Lung (tissue), 12 donors: ENCODE measurements around the gene LRRC40. TPM values are rescaled to one million over a fixed set of nuclear protein-coding genes. Genes with fewer than 3 reads are reported as not detected.
"Not testable (repeated sequence)": the region's sequence is repeated elsewhere in the genome, so short reads cannot be mapped to it uniquely, and the experiment has no call there.

Experiments used
- ATAC-seq: fragments of 200-7000 bp; cut with Tn5 transposase; one replicate; pipeline ENCODE4 v1.9.1; 2020; ENCODE audit warnings: moderate number of reproducible peaks; ENCODE audit not compliant: insufficient read depth, low FRiP score
- DNase-seq, 3 donors: peaks; one replicate each; pipeline ENCODE4 v3.0.0-alpha.2; 2013 to 2017
- H3K27ac ChIP-seq, 2 donors: one replicate each; pipeline ENCODE4 v1.5.1; 2013; ENCODE audit warnings: mild to moderate bottlenecking in 2 of 2, moderate library complexity in 2 of 2, control low read depth in 1 of 2, inconsistent platforms in 1 of 2, low read depth in 1 of 2, low read length in 1 of 2
- H3K27me3 ChIP-seq, 3 donors: one replicate each; pipeline ENCODE4 v1.5.1; 2013; ENCODE audit warnings: low read length in 2 of 3; ENCODE audit not compliant: control insufficient read depth in 3 of 3, insufficient read depth in 3 of 3
- H3K36me3 ChIP-seq, 4 donors: one replicate each; pipeline ENCODE4 v1.5.1; 2013; ENCODE audit warnings: low read length in 4 of 4, mild to moderate bottlenecking in 1 of 4, moderate library complexity in 1 of 4; ENCODE audit not compliant: control insufficient read depth in 4 of 4, insufficient read depth in 4 of 4
- H3K4me1 ChIP-seq, 5 donors: one replicate each; pipeline ENCODE4 v1.5.1; 2013; ENCODE audit warnings: low read length in 5 of 5, mild to moderate bottlenecking in 2 of 5, moderate library complexity in 1 of 5; ENCODE audit not compliant: control insufficient read depth in 5 of 5, insufficient read depth in 5 of 5
- H3K4me3 ChIP-seq: one replicate; pipeline ENCODE4 v1.5.1; 2013; ENCODE audit warnings: mild to moderate bottlenecking, control low read depth, moderate library complexity
- H3K9ac ChIP-seq, 2 donors: one replicate each; pipeline ENCODE4 v1.5.1; 2013; ENCODE audit warnings: low read length in 2 of 2, control low read depth in 1 of 2; ENCODE audit not compliant: insufficient read depth in 1 of 2
- H3K9me3 ChIP-seq, 4 donors: one replicate each; pipeline ENCODE4 v1.5.1; 2013; ENCODE audit warnings: low read length in 3 of 4, mild to moderate bottlenecking in 1 of 4, moderate library complexity in 1 of 4; ENCODE audit not compliant: control insufficient read depth in 4 of 4, insufficient read depth in 3 of 4
- CTCF ChIP-seq: IDR thresholded peaks from 2 replicates; pipeline ENCODE4 v1.5.1; 2012; ENCODE audit warnings: mild to moderate bottlenecking; ENCODE audit errors: control extremely low read depth, extremely low read depth
- WGBS, 2 donors: extraction: QIAGEN DNeasy Blood & Tissue Kit; methylation state at CpG; one replicate each; pipeline ENCODE4 v1.1.7; 2013; 5-methylcytosine and 5-hydroxymethylcytosine counted together
- polyA plus RNA-seq, 2 donors: library from polyadenylated mRNA; stranded (reverse); fragments of 200-250 nt; gene quantifications; one replicate each; pipeline ENCODE4 v1.2.1, GENCODE V29; 2013
- total RNA-seq, 2 donors: library from RNA; depleted of rRNA in 1 of 2; stranded (reverse); fragments of >200 nt in 1 of 2; gene quantifications; one replicate each; pipeline ENCODE4 v1.2.1, GENCODE V29; 2014 to 2021
- donor health status: control.
- donor health status: control.
- donor health status: Bipolar disorder and iron deficiency.
- donor health status: healthy.
- donor health status: DM: yes; HTN: yes; CAD: no.

Gene LRRC40
- total and polyA plus RNA-seq, 4 donors: 7.5 to 24.6 (median 10.6) TPM

DNA sequence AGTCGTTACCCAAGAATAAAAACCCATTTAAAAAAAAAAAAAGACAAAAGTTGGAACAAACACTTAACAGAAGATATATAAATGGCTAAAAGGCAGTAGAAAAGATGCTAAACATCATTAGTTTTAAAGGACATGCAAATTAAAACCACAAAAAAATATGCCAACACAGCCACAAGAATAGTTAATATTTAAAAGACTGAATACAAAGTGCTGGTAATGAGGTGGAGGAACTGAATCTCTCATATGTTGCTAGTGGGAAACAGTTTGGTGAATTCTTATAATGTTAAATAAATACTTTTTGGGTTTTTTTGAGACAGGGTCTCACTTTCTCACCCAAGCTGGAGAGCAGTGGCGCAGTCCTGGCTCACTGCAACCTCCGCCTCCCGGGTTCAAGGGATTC, 10.0 kb downstream of the LRRC40 start:
- Histone ChIP-seq H3K4me3 (no peak overlapping the region), H3K27ac (no peak overlapping the region), H3K9ac (no peak overlapping the region), H3K36me3 (peaks cover 0 to 2% (median 0%) of the 10 kb centered on the region in 4 donors), H3K4me1 (no peaks in the 10 kb centered on the region), H3K9me3 (peaks cover 0 to 4% (median 0%) of the 10 kb centered on the region in 4 donors), H3K27me3 (no peaks in the 10 kb centered on the region)
- TF ChIP-seq CTCF: no peak
- ATAC-seq (no peak), DNase-seq (no peak)
- 95% methylated on average over 4 of the region's 4 CpGs for WGBS, 2 donors

DNA sequence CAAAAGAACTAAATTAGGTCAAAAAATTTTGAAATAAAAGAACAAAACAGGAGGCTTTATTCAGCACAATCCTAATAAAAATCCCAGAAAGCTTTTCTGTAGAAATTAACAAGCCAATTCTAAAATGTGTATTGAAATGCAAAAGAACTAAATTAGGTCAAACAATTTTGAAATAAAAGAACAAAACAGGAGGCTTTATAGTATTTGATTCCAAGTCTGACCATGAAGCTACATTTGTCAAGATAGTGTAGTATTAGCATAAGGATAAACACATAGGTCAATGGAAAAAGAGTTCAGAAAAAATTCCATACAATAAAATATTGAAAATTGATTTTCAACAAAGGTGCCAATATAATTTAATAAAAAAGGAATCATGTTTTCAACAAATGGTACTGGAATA, 10.8 kb downstream of the LRRC40 start:
- no peak overlapping the region for H3K4me3 ChIP-seq
- no peak overlapping the region for H3K27ac ChIP-seq
- H3K27me3 ChIP-seq: no peaks in the 10 kb centered on the region
- TF ChIP-seq CTCF: no peak
- no peaks in the 10 kb centered on the region for H3K4me1 ChIP-seq
- ATAC-seq: no peak
- peaks cover 0 to 4% (median 0%) of the 10 kb centered on the region in 4 donors for H3K9me3 ChIP-seq
- no peak for DNase-seq
- no peak overlapping the region for H3K9ac ChIP-seq
- no peaks in the 10 kb centered on the region for H3K36me3 ChIP-seq

DNA sequence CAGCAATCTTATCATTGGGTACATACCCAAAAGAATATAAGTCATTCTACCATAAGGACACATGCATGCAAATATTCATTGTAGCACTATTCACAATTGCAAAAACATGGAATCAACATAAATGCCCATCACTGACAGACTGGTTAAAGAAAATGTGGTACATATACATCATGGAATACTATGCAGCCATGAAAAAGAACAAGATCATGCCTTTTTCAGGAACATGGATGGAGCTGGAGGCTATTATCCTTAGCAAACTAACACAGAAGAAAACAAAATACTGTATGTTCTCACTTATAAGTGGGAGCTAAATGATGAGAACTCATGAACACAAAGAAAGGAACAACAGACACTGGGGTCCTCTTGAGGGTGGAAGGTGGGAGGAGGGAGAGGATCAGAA, 12.9 kb downstream of the LRRC40 start:
- not testable (repeated sequence) for H3K27me3 ChIP-seq, ATAC-seq, DNase-seq, H3K27ac ChIP-seq, H3K4me1 ChIP-seq, H3K36me3 ChIP-seq, H3K4me3 ChIP-seq, H3K9ac ChIP-seq, H3K9me3 ChIP-seq

DNA sequence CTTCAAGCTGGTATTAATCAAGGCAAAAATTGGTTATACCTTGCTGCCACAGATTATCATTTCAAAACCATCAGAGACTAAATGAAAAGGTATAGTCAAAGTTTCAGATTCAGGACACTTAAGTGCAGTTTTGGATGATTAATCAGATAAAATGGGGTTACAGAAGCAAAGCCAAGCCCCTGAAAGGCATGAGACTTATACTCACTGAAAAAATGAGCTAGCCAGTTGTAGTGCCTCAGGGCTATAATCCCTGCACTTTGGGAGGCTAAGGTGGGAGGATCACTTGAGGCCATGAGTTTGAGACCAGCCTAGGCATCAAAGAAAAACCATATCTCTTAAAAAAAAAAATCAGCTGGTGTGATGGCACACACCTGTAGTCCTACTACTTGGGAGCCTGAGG, 15.2 kb downstream of the LRRC40 start:
- Histone ChIP-seq H3K27ac (no peak overlapping the region), H3K36me3 (no peaks in the 10 kb centered on the region), H3K9ac (no peak overlapping the region), H3K9me3 (peaks cover 0 to 4% (median 0%) of the 10 kb centered on the region in 4 donors), H3K4me1 (no peaks in the 10 kb centered on the region), H3K27me3 (no peaks in the 10 kb centered on the region), H3K4me3 (no peak overlapping the region)
- no peak for TF ChIP-seq CTCF
- ATAC-seq: no peak
- DNase-seq: no peak
